Measurements from ENCODE around the gene KPNA2. TPM values are rescaled to one million over a fixed set of nuclear protein-coding genes. Genes with fewer than 3 reads are reported as not detected.
A peak's percentile ranks its signal among the peaks of the same experiment; 100 is the strongest.
"Not testable (repeated sequence)": the region's sequence is repeated elsewhere in the genome, so short reads cannot be mapped to it uniquely, and the experiment has no call there.

KPNA2 gene
- total RNA-seq, 1 experiment from 2014 or later: 111 TPM

DNA sequence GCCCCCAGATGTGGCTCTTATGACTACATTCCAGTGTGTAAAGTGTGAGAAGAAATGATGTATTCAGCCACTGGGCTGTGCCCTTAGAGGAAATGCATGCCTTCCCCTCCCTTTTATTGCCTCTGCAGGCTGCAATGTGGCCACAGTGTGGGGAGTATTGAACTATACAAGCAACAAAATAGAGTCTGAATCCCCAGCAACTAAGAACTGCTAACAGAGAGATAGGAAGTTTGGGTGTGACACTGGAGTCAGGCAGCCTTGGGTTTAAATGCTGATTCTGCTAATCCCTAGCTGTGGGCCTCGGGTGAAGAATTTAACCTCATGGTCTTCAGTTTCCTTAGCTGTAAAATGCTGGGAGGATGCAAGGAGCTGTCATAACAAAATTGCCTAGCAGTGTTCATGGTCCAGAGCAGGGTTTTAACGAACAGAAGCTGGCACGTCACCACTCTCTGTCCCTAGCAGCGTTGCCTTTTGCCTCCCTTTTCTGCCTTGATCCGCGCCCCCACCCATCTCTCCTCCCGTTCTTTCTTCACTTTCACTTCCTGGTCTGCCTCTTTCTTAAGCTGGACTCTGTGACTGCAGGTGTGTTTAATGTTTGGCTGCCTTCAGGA, 50.3 kb downstream of the KPNA2 start:
- in situ Hi-C loops (cut with HindIII; ENCODE audit: low pct_unique_long_range_greater_than_20kb, low sequenced_read_pairs): no loop called here
- DNase-seq (ENCODE audit: low read depth): no peak

DNA sequence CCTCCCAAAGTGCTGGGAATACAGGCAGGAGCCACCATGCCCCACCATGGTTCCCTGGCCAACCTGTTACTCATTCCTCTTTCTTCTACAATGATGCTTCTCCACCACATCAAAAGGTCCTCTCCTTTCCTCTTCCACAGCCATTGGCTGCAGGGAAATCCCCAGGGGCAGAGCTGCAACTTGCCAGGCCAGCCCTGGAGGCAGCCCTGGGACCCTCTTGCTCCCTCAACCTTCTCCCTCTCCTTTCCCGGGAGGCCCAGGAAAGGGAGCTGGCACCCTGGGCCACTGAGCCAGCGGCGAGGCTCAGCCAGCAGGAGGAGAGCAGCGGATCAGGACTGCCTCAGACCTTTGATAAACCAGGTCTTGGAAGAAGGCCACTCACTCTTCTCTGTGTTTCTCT, 51.1 kb downstream of the KPNA2 start:
- DNase-seq (ENCODE audit: low read depth); in situ Hi-C loops (cut with HindIII; ENCODE audit: low pct_unique_long_range_greater_than_20kb, low sequenced_read_pairs): not testable (repeated sequence)

DNA sequence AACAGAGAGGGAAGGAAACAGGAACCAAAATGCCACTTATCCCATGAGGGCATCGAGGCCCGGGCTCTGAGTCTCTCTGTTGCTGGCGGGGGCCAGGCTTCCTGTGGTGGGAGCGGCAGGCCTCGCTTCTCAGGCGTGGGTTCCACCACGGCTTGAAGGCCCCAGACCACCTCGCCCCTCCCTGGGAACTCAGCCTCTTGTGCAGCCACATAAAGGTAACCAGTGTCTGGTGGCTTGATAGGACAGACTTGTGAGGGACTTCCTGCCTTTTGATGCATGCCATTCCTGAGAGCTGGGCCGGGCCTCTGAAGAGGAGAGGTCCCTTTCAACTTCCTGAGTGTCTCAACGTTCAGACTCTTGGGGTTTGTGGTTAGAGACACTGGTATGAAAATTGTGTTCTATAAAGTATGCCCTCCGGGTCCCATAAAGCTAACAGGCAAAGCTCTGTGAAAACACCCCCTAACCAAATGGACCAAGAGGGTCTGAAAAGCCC, 51.6 kb downstream of the KPNA2 start:
- in situ Hi-C loops (cut with HindIII; ENCODE audit: low pct_unique_long_range_greater_than_20kb, low sequenced_read_pairs): not testable (repeated sequence)

DNA sequence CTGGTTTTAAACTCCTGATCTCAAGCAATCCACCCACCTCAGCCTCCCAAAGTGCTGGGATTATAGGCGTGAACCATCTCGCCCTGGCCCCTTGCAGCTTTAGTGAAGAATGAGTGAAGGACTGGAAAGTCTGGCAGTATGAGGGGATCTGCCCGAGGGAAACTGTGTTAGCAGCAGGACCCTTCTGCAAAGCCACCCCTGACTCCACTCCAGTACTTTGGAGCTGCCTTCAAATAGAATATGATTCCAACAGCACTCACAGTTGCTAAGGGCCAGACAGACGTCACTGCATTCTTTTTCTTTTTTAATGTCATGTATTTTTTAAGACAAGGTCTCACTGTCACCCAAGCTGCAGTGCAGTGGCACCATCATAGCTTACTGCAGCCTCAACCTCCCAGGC, 52.3 kb downstream of the KPNA2 start:
- in situ Hi-C loops (cut with HindIII; ENCODE audit: low pct_unique_long_range_greater_than_20kb, low sequenced_read_pairs): no loop called here
- DNase-seq (ENCODE audit: low read depth): no peak

More for the DNA sequence above, 51.6 kb downstream of the KPNA2 start:
- not testable (repeated sequence) for DNase-seq (ENCODE audit: low read depth)

DNA sequence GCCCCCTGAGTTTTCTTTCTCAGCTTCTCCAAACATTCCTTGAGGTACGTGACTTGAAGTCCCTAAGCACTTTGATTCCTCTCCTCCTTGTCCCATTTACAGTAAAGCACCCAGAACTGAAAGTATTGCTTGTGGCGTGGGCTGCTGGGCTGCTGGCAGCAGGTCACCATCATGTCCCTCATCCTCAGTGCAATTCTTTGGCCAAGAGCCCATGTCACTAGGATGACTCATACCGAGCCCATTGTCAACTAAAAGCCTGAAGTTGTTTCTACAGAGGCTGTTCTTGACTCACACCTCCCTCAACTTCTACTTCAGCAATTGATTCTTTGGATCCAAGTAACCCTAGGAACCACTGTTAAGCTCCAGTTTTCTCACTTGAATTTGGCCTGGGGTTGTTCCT, 54.3 kb downstream of the KPNA2 start:
- peak; percentile 66 for DNase-seq (ENCODE audit: low read depth)
- in situ Hi-C loops (cut with HindIII; ENCODE audit: low pct_unique_long_range_greater_than_20kb, low sequenced_read_pairs): no loop called here

DNA sequence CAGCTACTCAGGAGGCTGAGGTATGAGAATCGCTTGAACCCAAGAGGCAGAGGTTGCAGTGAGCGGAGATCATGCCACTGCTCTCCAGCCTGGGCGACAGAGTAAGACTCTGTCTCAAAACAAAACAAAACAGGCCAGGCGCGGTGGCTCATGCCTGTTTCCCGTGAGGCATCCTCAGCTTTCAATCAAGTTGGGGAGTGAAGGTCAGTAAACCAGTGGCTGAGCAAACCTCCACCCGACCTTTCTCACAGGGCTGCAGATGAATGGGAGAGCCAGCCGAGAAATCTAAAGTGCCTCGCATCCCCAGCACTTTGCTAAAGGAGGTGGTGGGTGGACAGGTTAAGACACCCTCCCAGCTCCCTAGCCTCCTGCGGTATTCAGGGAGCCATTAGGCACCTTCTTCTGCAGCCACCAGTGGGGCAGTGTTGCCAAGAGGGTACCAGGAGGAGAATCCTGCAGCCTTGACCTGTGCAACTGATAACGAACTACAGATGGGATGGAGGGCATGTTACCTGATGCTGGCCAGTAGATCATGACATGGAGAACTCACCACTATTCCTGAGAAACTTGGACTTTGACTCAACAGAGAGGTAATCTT, 59.0 kb downstream of the KPNA2 start:
- in situ Hi-C loops (cut with HindIII; ENCODE audit: low pct_unique_long_range_greater_than_20kb, low sequenced_read_pairs): no loop called here
- DNase-seq (ENCODE audit: low read depth): no peak

DNA sequence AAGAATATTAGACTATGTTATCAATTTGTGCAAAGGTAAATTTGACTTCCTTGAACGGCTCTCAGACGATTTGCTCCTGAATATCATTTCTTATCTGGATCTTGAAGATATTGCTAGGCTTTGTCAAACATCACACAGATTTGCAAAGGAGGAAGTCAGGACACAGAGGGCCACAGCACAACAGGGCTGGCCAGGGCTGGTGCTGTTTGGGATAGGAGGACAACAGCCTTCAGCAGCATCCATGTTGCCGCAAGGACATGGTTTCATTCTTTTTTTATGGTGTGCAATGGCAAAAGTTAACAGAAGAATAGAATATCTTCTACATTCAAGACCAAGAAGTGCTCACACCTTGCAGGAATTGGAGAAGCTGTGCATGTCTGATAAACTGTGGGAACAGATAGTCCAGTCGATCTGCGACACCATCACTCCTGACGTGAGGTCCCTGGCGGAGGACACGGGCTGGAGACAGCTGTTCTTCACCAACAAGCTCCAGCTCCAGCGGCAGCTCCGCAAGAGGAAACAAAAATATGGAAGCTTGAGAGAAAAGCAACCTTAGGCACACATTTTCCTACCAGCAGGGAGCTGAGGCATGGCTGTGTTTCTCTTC, 59.8 kb downstream of the KPNA2 start:
- no peak for DNase-seq (ENCODE audit: low read depth)
- in situ Hi-C loops (cut with HindIII; ENCODE audit: low pct_unique_long_range_greater_than_20kb, low sequenced_read_pairs): no loop called here

DNA sequence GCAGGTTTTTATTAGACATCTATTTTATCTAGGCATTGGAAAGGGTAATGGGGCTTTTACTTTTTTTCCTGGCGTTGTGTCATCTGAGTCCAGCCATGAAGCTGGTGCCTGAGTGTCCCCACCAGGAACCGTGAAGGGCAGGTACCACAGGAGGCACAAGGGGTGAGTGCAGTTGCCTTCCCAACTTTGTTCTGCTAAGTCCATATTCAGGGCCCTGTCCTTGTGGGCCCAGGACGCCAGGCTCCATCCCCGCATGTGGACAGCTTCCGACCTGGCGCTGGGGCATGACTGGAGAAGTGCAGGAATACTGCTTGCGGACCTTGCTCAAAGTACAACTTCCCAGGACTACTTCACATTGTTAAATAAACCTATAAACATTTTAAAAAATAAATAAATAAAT, 60.6 kb downstream of the KPNA2 start:
- in situ Hi-C loops (cut with HindIII; ENCODE audit: low pct_unique_long_range_greater_than_20kb, low sequenced_read_pairs): no loop called here
- no peak for DNase-seq (ENCODE audit: low read depth)

Other genes starting within 250 kb of the KPNA2 start
- 7.4 and 29.8 TPM in 2 replicates for gene BPTF, start 210.2 kb upstream of the KPNA2 start, total RNA-seq (2014; rRNA removed; shearing (Covaris generic); ENCODE audit: low replicate concordance)
- 22.0 and 24.7 TPM in 2 replicates for gene C17orf58, start 39.3 kb upstream of the KPNA2 start, total RNA-seq (2014; rRNA removed; shearing (Covaris generic); ENCODE audit: low replicate concordance)
- gene AMZ2, start 212.3 kb downstream of the KPNA2 start, total RNA-seq (2014; rRNA removed; shearing (Covaris generic); ENCODE audit: low replicate concordance): 217 and 252 TPM in 2 replicates